HG03520 (cell line): ENCODE data around the gene FSD1.
"Not testable (repeated sequence)": the region's sequence is repeated elsewhere in the genome, so short reads cannot be mapped to it uniquely, and the experiment has no call there.

Source experiments
- ATAC-seq: cut with Tn5 transposase; IDR thresholded peaks from one replicate; pipeline ENCODE4 v1.9.1; 2021; ENCODE audit warnings: mild to moderate bottlenecking, moderate library complexity; ENCODE audit not compliant: unreplicated experiment

The FSD1 gene

GRCh38 chr19:4313847-4314490 lies 9.6 kb downstream of the FSD1 start:
- ATAC-seq = no peak

- ATAC-seq = no peak
These were observed 12.6 kb downstream of the FSD1 start for GRCh38 chr19:4316956-4317355.

GRCh38 chr19:4318460-4318859 lies 14.1 kb downstream of the FSD1 start:
- no peak for ATAC-seq

- ATAC-seq = no peak
These were observed 14.8 kb downstream of the FSD1 start for GRCh38 chr19:4319067-4319718.

GRCh38 chr19:4320419-4320818 lies 16.0 kb downstream of the FSD1 start:
- ATAC-seq = no peak

GRCh38 chr19:4322942-4323665 lies 18.7 kb downstream of the FSD1 start:
- no peak for ATAC-seq

- ATAC-seq = no peak
These were observed 19.3 kb downstream of the FSD1 start for GRCh38 chr19:4323692-4324091.

- ATAC-seq = no peak
These were observed 19.8 kb downstream of the FSD1 start for GRCh38 chr19:4324228-4324627.

GRCh38 chr19:4326215-4326836 lies 21.9 kb downstream of the FSD1 start:
- no peak for ATAC-seq

GRCh38 chr19:4326837-4327251 lies 22.4 kb downstream of the FSD1 start:
- ATAC-seq = no peak

GRCh38 chr19:4327252-4327876 lies 23.0 kb downstream of the FSD1 start:
- no peak for ATAC-seq

GRCh38 chr19:4327877-4328242 lies 23.5 kb downstream of the FSD1 start:
- no peak for ATAC-seq

GRCh38 chr19:4328243-4328990 lies 24.0 kb downstream of the FSD1 start:
- peak; percentile 63 for ATAC-seq

GRCh38 chr19:4328991-4329681 lies 24.7 kb downstream of the FSD1 start:
- not testable (repeated sequence) for ATAC-seq

GRCh38 chr19:4329858-4330257 lies 25.5 kb downstream of the FSD1 start:
- no peak for ATAC-seq

GRCh38 chr19:4334929-4335570 lies 30.7 kb downstream of the FSD1 start:
- ATAC-seq = no peak

GRCh38 chr19:4337906-4338440 lies 33.6 kb downstream of the FSD1 start:
- ATAC-seq = no peak

- ATAC-seq = no peak
These were observed 34.3 kb downstream of the FSD1 start, which contains the start of gene STAP2 for GRCh38 chr19:4338441-4339355. TSS of gene STAP2 (minus strand) at chr19:4338827. CDS start at chr19:4338753, 74 bp downstream.
